Keratinocyte (primary cell): ENCODE results near the gene DIAPH3.

Source experiments
- CTCF ChIP-seq, 3 experiments: IDR thresholded peaks in 1 of 3; conservative IDR thresholded peaks in 1 of 3; optimal IDR thresholded peaks in 1 of 3; 2 replicates in 2 of 3; 3 replicates in 1 of 3; pipeline versions ENCODE3 to v1.5.1; 2011; ENCODE audit warnings: low read length in 3 of 3, mild to moderate bottlenecking in 3 of 3, moderate library complexity in 2 of 3, control low read depth in 1 of 3, inconsistent platforms in 1 of 3; ENCODE audit not compliant: insufficient read depth in 2 of 3; ENCODE audit errors: extremely low read depth in 1 of 3
- EZH2 ChIP-seq: IDR thresholded peaks from one replicate; pipeline ENCODE4 v1.6.1; 2012; ENCODE audit warnings: inconsistent platforms, mild to moderate bottlenecking, low read length, moderate library complexity

- no peak for TF ChIP-seq CTCF (optimal IDR thresholded peaks at IDR 0.05 in 1 of 3, IDR thresholded peaks at IDR 0.05 in 1 of 3, conservative IDR thresholded peaks at IDR 0.05 in 1 of 3; ENCODE audit: extremely low read depth in 1 of 3, insufficient read depth in 2 of 3, low read length in 3 of 3)
- TF ChIP-seq EZH2: no peak
Observed at GRCh38 chr13:60213236-60213744, 49.6 kb upstream of the DIAPH3 start.
